ENCODE data around the gene CALML3. TPM values are rescaled to one million over a fixed set of nuclear protein-coding genes. Genes with fewer than 3 reads are reported as not detected.

The CALML3 gene
- total RNA-seq, 1 experiment from 2014 or later = not detected

DNA sequence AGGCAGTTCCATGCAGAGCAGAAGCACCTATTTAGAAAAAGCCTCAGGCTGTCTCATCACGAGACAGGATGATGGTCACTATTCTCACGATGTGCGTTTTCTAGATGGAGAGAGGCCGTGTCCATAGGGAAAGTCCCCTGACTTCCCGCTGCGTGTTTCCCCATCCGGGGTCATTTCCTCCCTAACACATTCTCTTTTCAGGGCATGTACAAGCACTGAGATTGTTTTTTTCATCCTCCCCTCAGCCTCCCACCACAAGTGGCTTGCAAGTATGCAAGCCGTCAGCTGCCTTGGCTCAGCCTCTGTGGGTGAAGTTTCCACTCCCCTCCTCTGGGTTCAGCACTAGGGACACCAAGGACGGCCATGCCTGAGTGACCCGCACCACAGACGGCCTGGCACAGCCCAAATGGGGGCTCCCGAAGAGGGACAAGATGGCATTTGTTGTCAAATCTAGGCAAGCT, 22.7 kb upstream of the CALML3 start:
- WGBS (ENCODE audit: extremely low coverage, insufficient read length, low lambda C conversion rate) = no CpG with 5 or more reads among the region's 12 CpGs

More for the DNA sequence above, 22.7 kb upstream of the CALML3 start:
- H3K79me2 ChIP-seq (ENCODE audit: insufficient read depth, low read length) = no peaks in the 10 kb centered on the region
- no peaks in the 10 kb centered on the region for H4K20me1 ChIP-seq (ENCODE audit: control insufficient read depth, insufficient read depth, insufficient read length)
- no peak overlapping the region for H2BK15ac ChIP-seq (ENCODE audit: low read depth, low read length)
- no peak overlapping the region for H3K4me3 Mint-ChIP-seq
- H3K4ac ChIP-seq (ENCODE audit: low read depth, low read length) = no peak overlapping the region
- no peak overlapping the region for H4K8ac ChIP-seq (replicated peaks; ENCODE audit: insufficient read length, low read depth, low read length)
- peaks cover 5% of the 10 kb centered on the region for H3K27me3 Mint-ChIP-seq (ENCODE audit: low read depth)
- no peak overlapping the region for H4K5ac ChIP-seq (ENCODE audit: insufficient read length, low read depth, low read length)
- no peak overlapping the region for H4K91ac ChIP-seq (ENCODE audit: insufficient read length, low read depth, low read length)
- no peak overlapping the region for H2BK120ac ChIP-seq (ENCODE audit: low read depth, low read length, poor library complexity, severe bottlenecking)
- H3K23ac ChIP-seq (ENCODE audit: insufficient read length, low read depth, low read length) = no peak overlapping the region
- no peak overlapping the region for H2BK12ac ChIP-seq (ENCODE audit: insufficient read length, low read depth, low read length)
- DNase-seq = no peak
- TF ChIP-seq, protein P1, sequence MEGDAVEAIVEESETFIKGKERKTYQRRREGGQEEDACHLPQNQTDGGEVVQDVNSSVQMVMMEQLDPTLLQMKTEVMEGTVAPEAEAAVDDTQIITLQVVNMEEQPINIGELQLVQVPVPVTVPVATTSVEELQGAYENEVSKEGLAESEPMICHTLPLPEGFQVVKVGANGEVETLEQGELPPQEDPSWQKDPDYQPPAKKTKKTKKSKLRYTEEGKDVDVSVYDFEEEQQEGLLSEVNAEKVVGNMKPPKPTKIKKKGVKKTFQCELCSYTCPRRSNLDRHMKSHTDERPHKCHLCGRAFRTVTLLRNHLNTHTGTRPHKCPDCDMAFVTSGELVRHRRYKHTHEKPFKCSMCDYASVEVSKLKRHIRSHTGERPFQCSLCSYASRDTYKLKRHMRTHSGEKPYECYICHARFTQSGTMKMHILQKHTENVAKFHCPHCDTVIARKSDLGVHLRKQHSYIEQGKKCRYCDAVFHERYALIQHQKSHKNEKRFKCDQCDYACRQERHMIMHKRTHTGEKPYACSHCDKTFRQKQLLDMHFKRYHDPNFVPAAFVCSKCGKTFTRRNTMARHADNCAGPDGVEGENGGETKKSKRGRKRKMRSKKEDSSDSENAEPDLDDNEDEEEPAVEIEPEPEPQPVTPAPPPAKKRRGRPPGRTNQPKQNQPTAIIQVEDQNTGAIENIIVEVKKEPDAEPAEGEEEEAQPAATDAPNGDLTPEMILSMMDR (conservative IDR thresholded peaks at IDR 0.05) = no peak
- no peaks in the 10 kb centered on the region for H3K23me2 ChIP-seq (ENCODE audit: insufficient read length, low read depth, low read length, poor library complexity, severe bottlenecking)
- H3K9me3 ChIP-seq (ENCODE audit: control insufficient read depth, low read depth, low read length) = no peaks in the 10 kb centered on the region
- no peak overlapping the region for H3T11ph ChIP-seq (ENCODE audit: low read length)
- H3K9ac ChIP-seq (ENCODE audit: extremely low read depth, insufficient read length, low read length) = no peak overlapping the region
- H3K18ac ChIP-seq (ENCODE audit: insufficient read length, low read depth, low read length) = no peak overlapping the region
- H3K27ac Mint-ChIP-seq = no peak overlapping the region
- no peaks in the 10 kb centered on the region for H3K27me3 ChIP-seq (ENCODE audit: insufficient read depth, low read length)
- no peaks in the 10 kb centered on the region for H3K9me3 Mint-ChIP-seq
- no peak overlapping the region for H2AK5ac ChIP-seq (ENCODE audit: insufficient read length, low read length)
- no peak overlapping the region for H3K14ac ChIP-seq (ENCODE audit: insufficient read depth, low read length)
- no peak overlapping the region for H2BK5ac ChIP-seq (ENCODE audit: insufficient read length, low read length)
- no peaks in the 10 kb centered on the region; a peak in 1 of 7 replicates for H3K36me3 Mint-ChIP-seq (ENCODE audit: insufficient read depth in 1 of 3, low read depth in 3 of 3)
- H3K27ac ChIP-seq (ENCODE audit: insufficient read length, low read depth, low read length) = no peak overlapping the region
- no peaks in the 10 kb centered on the region for H3K79me1 ChIP-seq (ENCODE audit: insufficient read depth, low read depth, low read length, poor library complexity, severe bottlenecking)
- no peaks in the 10 kb centered on the region; the same call in 1 of the 2 replicates for H3K4me1 ChIP-seq (ENCODE audit: insufficient read depth, low read length)
- H3K4me2 ChIP-seq (ENCODE audit: insufficient read depth, insufficient read length, low read length) = no peak overlapping the region
- H2AFZ ChIP-seq (ENCODE audit: low read length) = no peak overlapping the region
- H3K56ac ChIP-seq (ENCODE audit: insufficient read length, low read depth, low read length) = no peak overlapping the region
- no peak overlapping the region for H2BK20ac ChIP-seq (ENCODE audit: low read depth, low read length, poor library complexity, severe bottlenecking)
- H3K4me1 Mint-ChIP-seq = peaks cover 5 to 6% of the 10 kb centered on the region in 2 experiments

Data from H9 (cell line).